NB4 (cell line): ENCODE measurements around the gene HP1BP3.

ENCODE experiments used
- CTCF ChIP-seq: IDR thresholded peaks from one replicate; pipeline ENCODE4 v1.5.1; 2012; ENCODE audit warnings: low read depth, low read length
- MAX ChIP-seq: IDR thresholded peaks from 2 replicates; pipeline ENCODE4 v1.6.1; 2011; ENCODE audit warnings: low read depth, low read length
- MYC ChIP-seq: IDR thresholded peaks from 2 replicates; pipeline ENCODE4 v1.6.1; 2011; ENCODE audit warnings: low read depth, low read length
- POLR2A ChIP-seq: IDR thresholded peaks from 2 replicates; pipeline ENCODE4 v1.6.1; 2011; ENCODE audit warnings: mild to moderate bottlenecking; ENCODE audit not compliant: insufficient read length; ENCODE audit errors: extremely low read depth

GRCh38 chr1:20753589-20753988 is 33.5 kb downstream of the HP1BP3 start:
- TF ChIP-seq CTCF (no peak), POLR2A (no peak), MAX (no peak), MYC (no peak)
